MCF 10A (cell line): ENCODE data around the gene SCN4A. TPM values are rescaled to one million over a fixed set of nuclear protein-coding genes. Genes with fewer than 3 reads are reported as not detected.
"Not testable (repeated sequence)": the region's sequence is repeated elsewhere in the genome, so short reads cannot be mapped to it uniquely, and the experiment has no call there.

Source experiments
- BruUV-seq: library from RNA; stranded (reverse); fragments of 400-500 nt; replicated peaks from 2 replicates; lab custom pipeline; 2021; lab: Mats Ljungman, UMichigan
- CTCF ChIA-PET: fragments of 300-600 bp; sonication (Branson Sonifier 250); formaldehyde crosslinking; extraction: SDS; loops from one replicate; lab custom pipeline; 2021; ENCODE audit warnings: antibody characterized with exemption, inconsistent platforms; lab: Yijun Ruan, JAX
- POLR2A ChIA-PET: fragments of 300-600, 350-650 bp; sonication (Branson Sonifier 250); formaldehyde crosslinking; extraction: SDS; loops from one replicate; lab custom pipeline; 2020; ENCODE audit warnings: antibody characterized with exemption, inconsistent platforms; lab: Yijun Ruan, JAX
- DNase-seq: peaks from one replicate; pipeline ENCODE4 v3.0.0-alpha.2; 2018; ENCODE audit not compliant: unreplicated experiment
- H3K27ac Mint-ChIP-seq: one replicate; pipeline ENCODE4 v1.8.0; 2022; ENCODE audit warnings: mild to moderate bottlenecking, low read depth, mixed read lengths; ENCODE audit not compliant: unreplicated experiment
- H3K27me3 Mint-ChIP-seq: one replicate; pipeline ENCODE4 v1.8.0; 2022; ENCODE audit warnings: mixed read lengths; ENCODE audit not compliant: insufficient read depth, unreplicated experiment
- H3K36me3 Mint-ChIP-seq: one replicate; pipeline ENCODE4 v1.8.0; 2022; ENCODE audit warnings: mild to moderate bottlenecking, moderate library complexity, mixed read lengths; ENCODE audit not compliant: insufficient read depth, unreplicated experiment
- H3K4me1 Mint-ChIP-seq: one replicate; pipeline ENCODE4 v1.8.0; 2022; ENCODE audit warnings: mixed read lengths; ENCODE audit not compliant: insufficient read depth, unreplicated experiment
- H3K4me3 Mint-ChIP-seq: one replicate; pipeline ENCODE4 v1.8.0; 2022; ENCODE audit warnings: mild to moderate bottlenecking, moderate library complexity, mixed read lengths; ENCODE audit not compliant: unreplicated experiment
- H3K9me3 Mint-ChIP-seq: one replicate; pipeline ENCODE4 v1.8.0; 2022; ENCODE audit warnings: mixed read lengths; ENCODE audit not compliant: unreplicated experiment
- intact Hi-C: fragments of 100-400 bp; cut with micrococcal nuclease; formaldehyde crosslinking; loops from 2 replicates; pipeline ENCODE4 v1.14.1; 2022
- total RNA-seq: library from RNA; stranded (reverse); gene quantifications from 2 replicates; pipeline ENCODE4 v1.2.3, GENCODE V29; 2022
- TF ChIP-seq, protein P1 (sequence below): fragments of 200-600 bp; IDR thresholded peaks from one replicate; pipeline ENCODE4 v1.8.0; 2022; ENCODE audit warnings: antibody characterized with exemption, mild to moderate bottlenecking; ENCODE audit not compliant: unreplicated experiment

SCN4A gene
- total RNA-seq, 1 experiment from 2014 or later, result not detected

DNA sequence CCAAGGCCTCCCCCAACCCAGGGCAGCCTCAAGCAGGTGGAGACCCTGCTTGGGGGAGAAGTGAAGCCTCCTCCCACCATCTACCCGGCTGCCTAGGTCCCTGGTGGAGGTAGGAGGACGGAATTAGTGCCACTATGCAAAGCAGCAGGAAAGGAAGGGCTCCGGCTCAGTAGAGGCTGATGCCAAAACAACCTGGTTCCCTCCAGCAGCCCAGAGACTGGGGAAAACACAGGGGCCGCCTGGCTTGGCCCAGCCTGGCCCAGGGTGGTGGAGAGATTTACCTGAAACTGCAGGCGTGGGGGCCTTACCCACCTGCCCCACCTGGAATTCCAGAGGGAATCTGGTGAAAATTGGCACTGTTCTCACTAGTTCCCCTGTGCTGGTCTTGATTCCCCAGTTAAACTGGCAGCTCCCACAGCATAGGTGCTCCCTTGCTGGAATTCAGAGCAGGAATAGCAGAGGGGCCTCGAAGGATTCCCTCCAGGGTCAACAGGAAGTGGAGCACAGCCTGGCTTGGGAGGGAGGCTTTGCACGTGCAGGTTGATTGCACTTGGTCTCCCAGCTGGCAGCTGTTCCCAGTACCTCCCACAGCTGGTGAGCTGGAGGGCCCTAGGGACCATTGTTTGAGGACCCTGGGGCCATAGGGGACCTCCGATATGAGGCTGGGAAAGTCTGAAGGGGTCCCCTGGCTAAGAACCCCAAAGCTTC lies 45.1 kb downstream of the SCN4A start:
- Mint-ChIP-seq H3K9me3 (no peaks in the 10 kb centered on the region), H3K4me1 (no peaks in the 10 kb centered on the region), H3K4me3 (no peak overlapping the region), H3K27me3 (no peaks in the 10 kb centered on the region), H3K27ac (no peak overlapping the region), H3K36me3 (no peaks in the 10 kb centered on the region)
- BruUV-seq, result no TSS peak
- DNase-seq, result no peak
- TF ChIP-seq, protein P1, sequence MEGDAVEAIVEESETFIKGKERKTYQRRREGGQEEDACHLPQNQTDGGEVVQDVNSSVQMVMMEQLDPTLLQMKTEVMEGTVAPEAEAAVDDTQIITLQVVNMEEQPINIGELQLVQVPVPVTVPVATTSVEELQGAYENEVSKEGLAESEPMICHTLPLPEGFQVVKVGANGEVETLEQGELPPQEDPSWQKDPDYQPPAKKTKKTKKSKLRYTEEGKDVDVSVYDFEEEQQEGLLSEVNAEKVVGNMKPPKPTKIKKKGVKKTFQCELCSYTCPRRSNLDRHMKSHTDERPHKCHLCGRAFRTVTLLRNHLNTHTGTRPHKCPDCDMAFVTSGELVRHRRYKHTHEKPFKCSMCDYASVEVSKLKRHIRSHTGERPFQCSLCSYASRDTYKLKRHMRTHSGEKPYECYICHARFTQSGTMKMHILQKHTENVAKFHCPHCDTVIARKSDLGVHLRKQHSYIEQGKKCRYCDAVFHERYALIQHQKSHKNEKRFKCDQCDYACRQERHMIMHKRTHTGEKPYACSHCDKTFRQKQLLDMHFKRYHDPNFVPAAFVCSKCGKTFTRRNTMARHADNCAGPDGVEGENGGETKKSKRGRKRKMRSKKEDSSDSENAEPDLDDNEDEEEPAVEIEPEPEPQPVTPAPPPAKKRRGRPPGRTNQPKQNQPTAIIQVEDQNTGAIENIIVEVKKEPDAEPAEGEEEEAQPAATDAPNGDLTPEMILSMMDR, result no peak
- ChIA-PET POLR2A (no interaction called here), CTCF (interaction anchor here (0.8 to 2.4 kb wide), 2 partner anchors 9 to 63 kb away, joined by 3 to 18 read pairs; partner anchors contain the start of gene GH1)
- intact Hi-C loops, result no loop called here

DNA sequence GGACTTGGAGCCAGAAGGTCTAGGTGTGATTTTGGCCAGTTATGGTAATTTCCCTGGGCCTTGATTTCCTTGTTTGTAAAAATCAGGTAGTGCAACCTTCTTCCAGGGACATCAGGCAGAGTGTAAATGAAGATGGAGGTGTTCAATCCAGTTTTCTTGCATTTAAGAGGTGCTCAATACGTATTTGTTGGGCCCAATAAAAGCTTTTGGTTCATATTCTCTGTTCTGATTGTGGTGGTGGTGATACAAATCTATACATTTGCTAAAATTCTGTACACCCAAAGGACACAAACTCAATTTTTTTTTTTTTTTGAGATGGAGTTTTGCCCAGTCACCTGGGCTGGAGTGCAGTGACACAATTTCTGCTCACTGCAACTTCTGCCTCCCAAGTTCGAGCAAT lies 46.6 kb downstream of the SCN4A start:
- no peaks in the 10 kb centered on the region for H3K36me3 Mint-ChIP-seq
- DNase-seq, result no peak
- BruUV-seq, result no TSS peak
- intact Hi-C loops, result no loop called here
- TF ChIP-seq, protein P1, result no peak
- no peaks in the 10 kb centered on the region for H3K9me3 Mint-ChIP-seq
- no peaks in the 10 kb centered on the region for H3K27me3 Mint-ChIP-seq
- no peaks in the 10 kb centered on the region for H3K4me1 Mint-ChIP-seq
- POLR2A ChIA-PET, result no interaction called here
- CTCF ChIA-PET, result interaction anchor here (0.6 to 1.4 kb wide), 3 partner anchors 10 to 24 kb away, joined by 3 to 4 read pairs (median 4); no protein-coding TSS in a partner anchor
- no peak overlapping the region for H3K4me3 Mint-ChIP-seq
- no peak overlapping the region for H3K27ac Mint-ChIP-seq

DNA sequence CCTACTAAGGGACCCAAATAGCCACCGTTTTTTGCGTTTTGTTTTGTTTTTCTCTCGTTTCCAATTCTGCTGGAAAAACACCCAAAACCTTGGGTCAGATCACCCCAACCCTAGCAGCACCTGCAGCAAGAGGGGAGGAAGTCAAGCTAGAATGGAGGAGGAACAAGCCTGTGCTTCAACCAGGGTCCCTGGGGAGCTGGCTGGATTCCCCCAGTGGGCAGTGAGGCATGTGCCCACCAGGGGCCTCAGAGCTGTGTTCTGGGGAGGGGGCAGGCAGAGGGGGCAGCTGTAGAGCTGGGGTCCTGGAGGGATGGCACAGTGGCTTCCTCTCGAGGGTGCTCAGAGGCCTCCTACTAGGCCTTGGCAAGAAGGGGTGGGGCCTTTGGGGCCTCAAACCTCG lies 47.1 kb downstream of the SCN4A start:
- Mint-ChIP-seq H3K9me3 (no peaks in the 10 kb centered on the region), H3K27me3 (no peaks in the 10 kb centered on the region), H3K4me1 (no peaks in the 10 kb centered on the region), H3K27ac (no peak overlapping the region), H3K4me3 (no peak overlapping the region), H3K36me3 (no peaks in the 10 kb centered on the region)
- no TSS peak for BruUV-seq
- no peak for DNase-seq
- POLR2A ChIA-PET, result no interaction called here
- TF ChIP-seq, protein P1, result no peak
- intact Hi-C loops, result no loop called here
- CTCF ChIA-PET, result interaction anchor here (0.6 to 1.4 kb wide), 2 partner anchors 12 to 23 kb away, joined by 3 to 4 read pairs; no protein-coding TSS in a partner anchor

DNA sequence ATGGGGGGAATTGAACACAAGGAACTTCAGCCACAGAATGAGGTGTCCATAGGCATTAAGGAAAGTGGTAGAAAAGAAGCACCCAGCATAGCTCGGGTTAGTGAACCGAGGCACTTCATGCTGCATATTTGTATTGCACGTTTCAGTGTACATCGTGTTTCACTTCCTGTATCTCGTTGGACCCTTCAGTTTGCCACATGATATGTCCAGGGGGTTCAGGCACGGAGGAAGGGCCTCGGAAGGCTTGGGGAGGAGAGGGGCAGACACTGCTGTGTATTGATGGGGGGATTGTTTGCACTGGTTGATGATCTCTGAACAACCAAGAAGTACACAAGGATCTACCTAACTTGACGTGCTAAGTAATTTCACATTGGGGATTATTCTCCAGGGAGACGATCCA lies 50.3 kb downstream of the SCN4A start:
- intact Hi-C loops, H3K27me3 Mint-ChIP-seq, H3K9me3 Mint-ChIP-seq, H3K36me3 Mint-ChIP-seq, H3K4me3 Mint-ChIP-seq, BruUV-seq, H3K4me1 Mint-ChIP-seq, DNase-seq, POLR2A ChIA-PET, H3K27ac Mint-ChIP-seq: not testable (repeated sequence)
- CTCF ChIA-PET, result interaction anchor here (0.7 to 1.0 kb wide), 2 partner anchors 12 to 152 kb away, joined by 3 to 5 read pairs; partner anchors contain the start of gene CSHL1

DNA sequence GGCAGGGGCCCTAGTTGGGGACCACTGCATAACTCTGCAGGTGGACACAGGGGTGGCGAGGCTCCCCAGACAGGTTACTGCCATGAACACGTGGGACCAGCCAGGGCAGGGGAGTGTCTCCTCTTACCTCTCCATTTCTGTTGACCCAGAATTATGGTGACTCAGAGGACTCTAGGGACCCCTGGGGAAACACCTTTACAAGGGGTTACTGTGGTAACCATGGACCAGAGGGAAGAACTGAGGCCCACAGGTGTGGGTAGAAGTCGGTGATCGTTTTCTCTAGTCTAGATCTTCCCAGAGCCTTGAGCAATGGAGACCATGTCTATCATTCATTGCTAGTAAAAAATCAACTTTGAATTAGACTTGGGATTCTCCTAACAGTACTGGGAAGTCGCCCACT lies 51.9 kb downstream of the SCN4A start:
- not testable (repeated sequence) for H3K9me3 Mint-ChIP-seq, H3K27ac Mint-ChIP-seq

DNA sequence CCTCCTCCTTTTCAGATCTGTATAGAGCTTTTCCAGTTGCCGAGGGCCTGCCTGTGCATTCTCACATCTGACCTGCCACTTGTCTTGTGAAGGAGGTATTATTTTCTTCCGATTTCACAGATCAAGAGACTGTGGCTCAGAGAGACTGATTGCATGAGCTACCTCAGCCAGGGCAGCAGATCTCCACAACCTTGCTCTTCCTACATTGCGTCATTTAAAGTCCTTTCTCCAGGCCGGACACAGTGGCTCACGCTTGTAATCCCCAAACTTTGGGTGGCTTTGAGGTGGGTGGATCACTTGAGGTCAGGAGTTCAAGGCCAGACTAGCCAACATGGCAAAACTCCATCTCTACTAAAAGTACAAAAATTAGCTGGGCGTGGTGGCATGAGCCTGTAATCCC lies 52.7 kb downstream of the SCN4A start:
- intact Hi-C loops, H3K4me3 Mint-ChIP-seq, DNase-seq, BruUV-seq, POLR2A ChIA-PET, H3K4me1 Mint-ChIP-seq, H3K36me3 Mint-ChIP-seq, H3K9me3 Mint-ChIP-seq, H3K27ac Mint-ChIP-seq: not testable (repeated sequence)
- CTCF ChIA-PET, result interaction anchor here (0.6 to 5.0 kb wide), 35 partner anchors 9 to 1946 kb away, joined by 3 to 63 read pairs (median 4); partner anchors contain the start of genes CD79B, CSHL1 and ICAM2
- peaks cover 13% of the 10 kb centered on the region for H3K27me3 Mint-ChIP-seq

More for the DNA sequence above, 51.9 kb downstream of the SCN4A start:
- CTCF ChIA-PET, result interaction anchor here (2.7 to 3.6 kb wide), 4 partner anchors 12 to 212 kb away, joined by 20 to 63 read pairs (median 27); partner anchors contain the start of gene CD79B
- H3K4me3 Mint-ChIP-seq, BruUV-seq, intact Hi-C loops, H3K27me3 Mint-ChIP-seq, POLR2A ChIA-PET, H3K4me1 Mint-ChIP-seq, DNase-seq, H3K36me3 Mint-ChIP-seq: not testable (repeated sequence)
